ENCODE measurements around the gene ST3GAL2. TPM values are rescaled to one million over a fixed set of nuclear protein-coding genes. Genes with fewer than 3 reads are reported as not detected.
A peak's percentile ranks its signal among the peaks of the same experiment; 100 is the strongest.

ST3GAL2 gene
- total and polyA plus RNA-seq, 7 experiments from 2014 or later, result 11.3 to 35.9 (median 28.5) TPM

DNA sequence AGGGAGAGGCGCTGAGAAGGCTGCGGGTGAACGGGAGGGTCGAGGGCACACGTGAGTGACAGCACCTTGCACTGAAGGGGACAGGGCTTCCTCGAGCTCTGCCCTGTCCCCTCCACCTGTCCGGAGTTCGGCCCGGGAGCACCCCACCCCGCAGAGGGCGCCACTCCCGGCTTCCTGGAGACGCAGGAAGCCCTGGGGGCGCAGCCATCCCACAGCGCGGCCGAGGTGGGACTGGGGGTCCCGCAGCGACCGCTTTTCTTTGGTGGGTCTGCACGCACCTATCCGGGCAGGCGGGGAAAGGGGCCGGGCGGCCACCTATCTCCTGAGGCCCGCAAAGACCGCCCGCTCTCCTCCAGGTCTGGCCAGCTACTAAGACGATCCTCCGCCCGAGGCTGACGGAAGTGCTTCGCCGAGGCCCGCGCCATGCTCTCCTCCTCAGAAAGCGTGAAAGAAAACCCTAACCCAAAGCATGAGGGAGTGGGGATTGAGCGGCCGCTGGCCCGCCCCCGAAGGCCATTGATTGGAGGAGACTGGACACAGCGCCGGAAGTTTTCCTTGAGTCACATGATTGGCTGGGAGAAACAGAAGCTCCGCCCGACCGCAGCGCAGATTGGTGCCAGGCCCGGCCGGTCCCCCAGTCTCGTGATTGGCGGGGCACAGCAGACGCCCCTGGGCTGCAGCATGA is 57.8 kb downstream of the ST3GAL2 start:
- Histone ChIP-seq H3K4me3 (ENCODE audit: low read length) (peak overlapping the region; percentile 86), H3K27ac (ENCODE audit: low read depth, low read length) (peak overlapping the region; percentile 83), H3K9me3 (ENCODE audit: control insufficient read depth in 2 of 3, low read length in 3 of 3) (no peaks in the 10 kb centered on the region), H3K36me3 (ENCODE audit: control insufficient read depth in 2 of 3, insufficient read depth in 3 of 3, low read length in 3 of 3) (peaks cover 0 to 11% (median 3%) of the 10 kb centered on the region in 3 experiments), H3K27me3 (ENCODE audit: control insufficient read depth in 2 of 2, insufficient read depth in 2 of 2, low read length in 2 of 2) (no peaks in the 10 kb centered on the region), H3K4me1 (ENCODE audit: control insufficient read depth in 2 of 2, insufficient read depth in 2 of 2, low read length in 2 of 2) (peaks cover 9 to 13% of the 10 kb centered on the region in 2 donors)
- peak; percentile 96 for ATAC-seq
- H3K9me3 Mint-ChIP-seq, result peaks cover 0 to 3% (median 0%) of the 10 kb centered on the region in 11 donors
- peak overlapping the region; percentile 92 to 98 (median 94) for H3K27ac Mint-ChIP-seq
- intact Hi-C loops (cut with micrococcal nuclease), result loop anchor here (1.0 to 5.0 kb wide), 14 partner anchors 11 to 420 kb away; partner anchors contain the start of genes AARS1 (in 2 of the 2), COG4 (in 2 of the 2), DDX19A (in 2 of the 2) and SF3B3 (in 2 of the 2)
- H3K4me1 Mint-ChIP-seq, result peaks cover 0 to 26% (median 24%) of the 10 kb centered on the region in 7 donors
- DNase-seq, result peak; percentile 83 to 97 (median 96)
- CTCF ChIA-PET, result interaction anchor here (0.6 to 2.2 kb wide), 7 partner anchors 11 to 145 kb away, joined by 3 to 8 read pairs (median 5); partner anchors contain the start of genes DDX19A, FCSK and ST3GAL2
- peak overlapping the region; percentile 89 to 100 (median 97) for H3K4me3 Mint-ChIP-seq
- POLR2A ChIA-PET, result interaction anchor here (0.6 to 5.1 kb wide), 37 partner anchors 9 to 184 kb away, joined by 3 to 59 read pairs (median 4); partner anchors contain the start of genes AARS1, COG4, DDX19A and DDX19B
- H3K27me3 Mint-ChIP-seq, result no peaks in the 10 kb centered on the region
- H3K36me3 Mint-ChIP-seq, result peaks cover 0 to 9% (median 7%) of the 10 kb centered on the region in 5 donors

DNA sequence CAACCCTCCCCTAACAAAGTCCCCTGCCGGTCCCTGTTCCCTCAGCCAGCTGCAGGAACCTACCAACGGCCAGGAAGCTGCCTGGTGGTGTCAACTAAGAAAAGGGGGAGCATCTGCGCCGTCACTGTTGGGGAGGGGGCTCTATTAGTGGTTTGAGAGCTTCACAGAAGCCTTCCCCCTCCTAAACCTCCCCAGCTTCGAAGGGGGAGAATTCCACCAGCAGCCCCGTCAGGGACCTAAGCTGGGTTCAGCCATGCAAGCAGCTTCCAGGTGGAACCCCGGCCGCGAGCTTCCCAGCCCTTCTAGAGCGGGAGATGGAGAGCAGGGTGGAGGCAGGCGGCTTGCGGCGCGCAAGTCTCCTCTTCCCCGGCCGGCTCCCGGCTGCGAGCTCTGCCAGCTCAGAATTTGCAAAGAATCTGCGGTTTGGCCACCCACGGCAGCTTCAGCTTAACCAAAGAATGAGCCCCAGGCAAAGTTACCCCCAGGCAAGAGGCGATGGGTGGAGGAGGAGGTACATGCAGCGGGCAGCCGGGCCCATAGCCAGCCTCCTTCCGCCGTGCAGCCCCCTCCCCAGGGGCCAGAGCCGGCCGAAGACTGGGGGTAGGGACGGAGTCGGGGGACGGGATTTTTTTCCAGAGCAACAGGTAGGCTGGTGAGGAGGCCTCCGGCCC is 58.5 kb downstream of the ST3GAL2 start:
- H3K27ac Mint-ChIP-seq, result peak overlapping the region; percentile 73 to 97 (median 89)
- peak overlapping the region; percentile 86 for H3K4me3 ChIP-seq (ENCODE audit: low read length)
- H3K4me1 Mint-ChIP-seq, result peaks cover 0 to 29% (median 24%) of the 10 kb centered on the region in 7 donors
- H3K9me3 ChIP-seq (ENCODE audit: control insufficient read depth in 2 of 3, low read length in 3 of 3), result no peaks in the 10 kb centered on the region
- H3K9me3 Mint-ChIP-seq, result peaks cover 0 to 3% (median 0%) of the 10 kb centered on the region in 11 donors
- CTCF ChIA-PET, result interaction anchor here (0.7 to 2.2 kb wide), 11 partner anchors 11 to 153 kb away, joined by 3 to 8 read pairs (median 4); partner anchors contain the start of genes DDX19A, FCSK and ST3GAL2
- H3K36me3 Mint-ChIP-seq, result peaks cover 0 to 11% (median 6%) of the 10 kb centered on the region in 5 donors
- POLR2A ChIA-PET, result interaction anchor here (0.6 to 5.1 kb wide), 28 partner anchors 8 to 144 kb away, joined by 3 to 59 read pairs (median 5); partner anchors contain the start of genes AARS1, COG4, DDX19A and DDX19B
- no peaks in the 10 kb centered on the region for H3K27me3 Mint-ChIP-seq
- peak overlapping the region; percentile 89 to 100 (median 97) for H3K4me3 Mint-ChIP-seq
- peaks cover 0 to 13% (median 3%) of the 10 kb centered on the region in 3 experiments for H3K36me3 ChIP-seq (ENCODE audit: control insufficient read depth in 2 of 3, insufficient read depth in 3 of 3, low read length in 3 of 3)
- H3K4me1 ChIP-seq (ENCODE audit: control insufficient read depth in 2 of 2, insufficient read depth in 2 of 2, low read length in 2 of 2), result peaks cover 9 to 13% of the 10 kb centered on the region in 2 donors
- intact Hi-C loops (cut with micrococcal nuclease), result loop anchor here (1.0 to 5.0 kb wide), 6 partner anchors 28 to 272 kb away; partner anchors contain the start of gene EXOSC6 (in 1 of the 2)
- ATAC-seq (peak; percentile 22), DNase-seq (peak; percentile 35 to 77 (median 60))
- H3K27me3 ChIP-seq (ENCODE audit: control insufficient read depth in 2 of 2, insufficient read depth in 2 of 2, low read length in 2 of 2), result no peaks in the 10 kb centered on the region
- peak overlapping the region; percentile 83 for H3K27ac ChIP-seq (ENCODE audit: low read depth, low read length)

DNA sequence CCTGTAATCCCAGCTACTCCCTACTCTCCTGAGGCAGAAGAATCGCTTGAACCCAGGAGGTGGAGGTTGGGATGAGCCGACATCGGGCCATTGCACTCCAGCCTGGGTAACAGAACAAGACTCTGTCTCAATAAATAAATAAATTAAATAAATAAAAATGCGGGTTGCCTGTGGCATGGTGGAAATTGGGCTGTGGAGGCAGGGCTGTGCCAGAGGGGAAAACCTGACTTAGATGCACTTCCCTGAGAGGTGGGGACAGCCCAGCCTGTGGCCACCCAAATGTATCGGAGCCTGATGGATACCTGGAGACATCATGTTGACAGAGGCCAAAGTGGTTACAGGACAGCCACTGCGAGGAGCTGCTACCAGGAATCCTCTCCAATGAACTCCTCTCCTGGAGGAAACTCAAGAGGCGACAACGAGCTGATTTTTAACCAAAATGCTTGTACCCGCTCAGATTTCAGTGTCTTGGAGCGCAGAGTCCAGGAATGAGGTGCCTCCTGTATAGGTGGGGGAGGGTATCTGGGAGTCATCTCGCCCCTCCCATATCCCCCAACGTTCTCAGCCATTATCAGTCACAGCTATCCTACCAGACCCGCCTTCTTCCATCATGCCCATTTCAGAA is 59.9 kb downstream of the ST3GAL2 start:
- H3K27ac Mint-ChIP-seq, result peak overlapping the region in 6 of 9 donors; percentile 17 to 97 (median 74)
- Histone ChIP-seq H3K9me3 (ENCODE audit: control insufficient read depth in 2 of 3, low read length in 3 of 3) (no peaks in the 10 kb centered on the region), H3K4me3 (ENCODE audit: low read length) (no peak overlapping the region), H3K27ac (ENCODE audit: low read depth, low read length) (peak overlapping the region; percentile 83), H3K4me1 (ENCODE audit: control insufficient read depth in 2 of 2, insufficient read depth in 2 of 2, low read length in 2 of 2) (peaks cover 9 to 13% of the 10 kb centered on the region in 2 donors), H3K27me3 (ENCODE audit: control insufficient read depth in 2 of 2, insufficient read depth in 2 of 2, low read length in 2 of 2) (no peaks in the 10 kb centered on the region), H3K36me3 (ENCODE audit: control insufficient read depth in 2 of 3, insufficient read depth in 3 of 3, low read length in 3 of 3) (peaks cover 0 to 12% (median 3%) of the 10 kb centered on the region in 3 experiments)
- H3K27me3 Mint-ChIP-seq, result no peaks in the 10 kb centered on the region
- DNase-seq (no peak), ATAC-seq (no peak)
- H3K4me1 Mint-ChIP-seq, result peaks cover 0 to 29% (median 24%) of the 10 kb centered on the region in 7 donors
- H3K9me3 Mint-ChIP-seq, result peaks cover 0 to 6% (median 0%) of the 10 kb centered on the region in 11 donors
- POLR2A ChIA-PET, result interaction anchor here (0.5 to 5.1 kb wide), 11 partner anchors 10 to 169 kb away, joined by 3 to 59 read pairs (median 4); partner anchors contain the start of genes COG4, DDX19A, SF3B3 and ST3GAL2
- peaks cover 0 to 11% (median 3%) of the 10 kb centered on the region in 5 donors for H3K36me3 Mint-ChIP-seq
- CTCF ChIA-PET, result interaction anchor here (1.2 to 1.3 kb wide), 2 partner anchors 61 to 81 kb away, joined by 3 read pairs; no protein-coding TSS in a partner anchor
- intact Hi-C loops (cut with micrococcal nuclease), result no loop called here
- peak overlapping the region in 9 of 10 donors; percentile 12 to 100 (median 89) for H3K4me3 Mint-ChIP-seq

DNA sequence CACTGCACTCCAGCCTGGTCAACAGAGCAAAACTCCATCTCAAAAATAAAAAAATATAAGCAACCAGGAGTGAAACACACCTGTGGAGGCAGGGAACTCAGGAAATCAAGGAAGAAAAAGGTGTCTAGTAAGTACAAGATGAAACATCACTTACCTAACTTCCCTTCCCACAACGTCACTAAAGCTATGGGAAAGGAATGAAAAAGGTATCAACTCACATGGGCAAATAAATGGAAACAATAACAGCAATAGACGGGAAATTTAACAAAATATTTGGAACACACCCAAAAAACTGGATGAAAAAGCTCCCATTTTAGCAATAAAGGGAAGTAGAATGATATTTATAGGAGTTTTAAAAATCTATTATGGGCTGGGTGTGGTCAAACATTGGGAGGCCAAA is 61.1 kb downstream of the ST3GAL2 start:
- CTCF ChIA-PET, result no interaction called here
- H3K4me3 Mint-ChIP-seq, result peak overlapping the region in 9 of 10 donors; percentile 19 to 67 (median 38)
- peak overlapping the region in 6 of 9 donors; percentile 1 to 84 (median 56) for H3K27ac Mint-ChIP-seq

DNA sequence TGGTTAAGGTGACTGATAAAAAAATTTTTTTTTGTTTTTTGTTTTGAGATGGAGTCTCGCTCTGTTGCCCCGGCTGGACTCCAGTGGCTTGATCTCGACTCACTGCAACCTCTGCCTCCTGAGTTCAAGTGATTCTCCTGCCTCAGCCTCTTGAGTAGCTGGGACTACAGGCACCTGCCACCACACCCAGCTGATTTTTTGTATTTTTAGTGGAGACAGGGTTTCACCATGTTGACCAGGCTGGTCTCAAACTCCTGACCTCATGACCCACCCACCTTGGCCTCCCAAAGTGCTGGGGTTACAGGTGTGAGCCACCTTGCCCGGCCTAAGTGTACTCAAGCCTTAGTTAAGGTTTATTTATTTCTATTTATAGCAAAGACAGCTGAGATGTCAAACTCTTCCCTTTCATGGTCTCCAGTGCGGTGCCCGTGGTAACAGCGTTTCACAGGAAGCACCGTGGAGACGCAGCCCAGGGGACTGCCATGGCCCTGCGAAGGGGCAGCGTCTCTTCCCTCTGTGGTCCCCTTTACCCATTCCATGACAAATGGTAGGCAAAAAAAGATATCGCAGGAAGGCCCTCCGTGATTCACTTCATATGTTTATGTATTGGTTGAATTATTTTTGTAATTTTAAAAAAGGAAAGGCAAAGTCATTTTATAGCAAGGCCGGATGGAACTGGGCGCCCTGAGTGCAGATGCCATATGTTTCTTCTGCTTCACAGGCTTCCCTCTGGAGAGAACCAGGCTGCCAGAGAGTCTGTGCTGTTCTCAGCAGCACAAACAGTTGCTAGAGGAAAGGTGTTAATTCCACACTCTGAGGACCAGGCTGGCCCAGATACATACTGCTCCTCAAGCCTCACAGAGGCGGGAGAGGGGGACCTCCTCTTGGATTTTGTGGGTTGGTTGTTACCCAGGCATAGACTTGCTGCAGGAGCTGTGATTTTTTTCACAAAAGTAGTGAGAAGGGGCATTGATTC is 63.0 kb downstream of the ST3GAL2 start:
- ATAC-seq, result no peak
- CTCF ChIA-PET, result no interaction called here
- H3K4me1 ChIP-seq (ENCODE audit: control insufficient read depth in 2 of 2, insufficient read depth in 2 of 2, low read length in 2 of 2), result peaks cover 9 to 13% of the 10 kb centered on the region in 2 donors

More for the DNA sequence above, 61.1 kb downstream of the ST3GAL2 start:
- H3K9me3 ChIP-seq (ENCODE audit: control insufficient read depth in 2 of 3, low read length in 3 of 3), result no peaks in the 10 kb centered on the region
- POLR2A ChIA-PET, result interaction anchor here (0.7 to 5.1 kb wide), 7 partner anchors 29 to 170 kb away, joined by 3 to 59 read pairs (median 5); partner anchors contain the start of genes COG4, DDX19A, SF3B3 and ST3GAL2
- DNase-seq (no peak), ATAC-seq (no peak)
- H3K36me3 ChIP-seq (ENCODE audit: control insufficient read depth in 2 of 3, insufficient read depth in 3 of 3, low read length in 3 of 3), result peaks cover 0 to 20% (median 3%) of the 10 kb centered on the region in 3 experiments
- peaks cover 0 to 12% (median 4%) of the 10 kb centered on the region in 5 donors for H3K36me3 Mint-ChIP-seq
- no peaks in the 10 kb centered on the region for H3K27me3 ChIP-seq (ENCODE audit: control insufficient read depth in 2 of 2, insufficient read depth in 2 of 2, low read length in 2 of 2)
- peaks cover 0 to 6% (median 0%) of the 10 kb centered on the region in 11 donors for H3K9me3 Mint-ChIP-seq
- H3K27ac ChIP-seq (ENCODE audit: low read depth, low read length), result no peak overlapping the region
- H3K4me1 Mint-ChIP-seq, result peaks cover 0 to 29% (median 23%) of the 10 kb centered on the region in 7 donors
- no peaks in the 10 kb centered on the region for H3K27me3 Mint-ChIP-seq
- intact Hi-C loops (cut with micrococcal nuclease), result no loop called here
- no peak overlapping the region for H3K4me3 ChIP-seq (ENCODE audit: low read length)
- peaks cover 9 to 13% of the 10 kb centered on the region in 2 donors for H3K4me1 ChIP-seq (ENCODE audit: control insufficient read depth in 2 of 2, insufficient read depth in 2 of 2, low read length in 2 of 2)

More for the DNA sequence above, 63.0 kb downstream of the ST3GAL2 start:
- intact Hi-C loops (cut with micrococcal nuclease), result no loop called here
- Histone ChIP-seq H3K27ac (ENCODE audit: low read depth, low read length) (peak overlapping the region; percentile 25), H3K36me3 (ENCODE audit: control insufficient read depth in 2 of 3, insufficient read depth in 3 of 3, low read length in 3 of 3) (peaks cover 0 to 35% (median 3%) of the 10 kb centered on the region in 3 experiments), H3K27me3 (ENCODE audit: control insufficient read depth in 2 of 2, insufficient read depth in 2 of 2, low read length in 2 of 2) (no peaks in the 10 kb centered on the region), H3K9me3 (ENCODE audit: control insufficient read depth in 2 of 3, low read length in 3 of 3) (no peaks in the 10 kb centered on the region), H3K4me3 (ENCODE audit: low read length) (no peak overlapping the region)
- H3K9me3 Mint-ChIP-seq, result peaks cover 0 to 3% (median 0%) of the 10 kb centered on the region in 11 donors
- H3K4me3 Mint-ChIP-seq, result no peak overlapping the region
- POLR2A ChIA-PET, result interaction anchor here (0.8 to 1.6 kb wide), 3 partner anchors 31 to 121 kb away, joined by 3 to 7 read pairs (median 7); partner anchors contain the start of gene FCSK
- peak overlapping the region in 5 of 9 donors; percentile 28 to 79 (median 72) for H3K27ac Mint-ChIP-seq
- peaks cover 0 to 23% (median 17%) of the 10 kb centered on the region in 7 donors for H3K4me1 Mint-ChIP-seq
- DNase-seq, result no peak
- peaks cover 3 to 24% (median 12%) of the 10 kb centered on the region in 5 donors for H3K36me3 Mint-ChIP-seq
- no peaks in the 10 kb centered on the region for H3K27me3 Mint-ChIP-seq

Measured in naive thymus-derived CD4-positive, alpha-beta T cell (primary cell).